Activated T-helper 9 cell treated with anti-CD3 and anti-CD28 coated beads, Interleukin-2, amount 50 U/mL, for 16 hours (primary cell): Measurements from ENCODE around the gene SLC38A2.
"Not testable (repeated sequence)": the region's sequence is repeated elsewhere in the genome, so short reads cannot be mapped to it uniquely, and the experiment has no call there.

Experiments used
- DNase-seq: peaks from one replicate; pipeline ENCODE4 v3.0.0-alpha.2; 2020; ENCODE audit warnings: low read depth

SLC38A2 gene

GRCh38 chr12:46360908-46361666 is 11.5 kb downstream of the SLC38A2 start:
- no peak for DNase-seq

GRCh38 chr12:46360370-46360769 is 12.2 kb downstream of the SLC38A2 start:
- DNase-seq: no peak

- no peak for DNase-seq
These were observed 12.8 kb downstream of the SLC38A2 start for GRCh38 chr12:46359667-46360280.

- DNase-seq: no peak
These were observed 13.5 kb downstream of the SLC38A2 start for GRCh38 chr12:46358791-46359666.

GRCh38 chr12:46358325-46358700 is 14.3 kb downstream of the SLC38A2 start:
- no peak for DNase-seq

GRCh38 chr12:46357438-46358324 is 14.9 kb downstream of the SLC38A2 start:
- DNase-seq: no peak

GRCh38 chr12:46356655-46357437 is 15.7 kb downstream of the SLC38A2 start:
- no peak for DNase-seq

GRCh38 chr12:46354802-46355199 is 17.8 kb downstream of the SLC38A2 start:
- DNase-seq: no peak

- DNase-seq: no peak
These were observed 18.3 kb downstream of the SLC38A2 start for GRCh38 chr12:46354111-46354801.

- no peak for DNase-seq
These were observed 20.5 kb downstream of the SLC38A2 start for GRCh38 chr12:46351886-46352650.

GRCh38 chr12:46351138-46351537 is 21.4 kb downstream of the SLC38A2 start:
- DNase-seq: no peak

GRCh38 chr12:46349253-46349652 is 23.3 kb downstream of the SLC38A2 start:
- DNase-seq: no peak

- DNase-seq: no peak
These were observed 29.3 kb downstream of the SLC38A2 start for GRCh38 chr12:46343118-46343852.

- no peak for DNase-seq
These were observed 30.0 kb downstream of the SLC38A2 start for GRCh38 chr12:46342562-46343033.

GRCh38 chr12:46339051-46339450 is 33.5 kb downstream of the SLC38A2 start:
- DNase-seq: no peak

- no peak for DNase-seq
These were observed 40.3 kb downstream of the SLC38A2 start for GRCh38 chr12:46332260-46332659.

GRCh38 chr12:46325075-46325474 is 47.5 kb downstream of the SLC38A2 start:
- not testable (repeated sequence) for DNase-seq

GRCh38 chr12:46320731-46321130 is 51.8 kb downstream of the SLC38A2 start:
- DNase-seq: no peak

GRCh38 chr12:46318037-46318436 is 54.5 kb downstream of the SLC38A2 start:
- no peak for DNase-seq
